ENCODE results near the gene CCDC159. TPM values are rescaled to one million over a fixed set of nuclear protein-coding genes. Genes with fewer than 3 reads are reported as not detected.

CCDC159 gene
- total and polyA plus RNA-seq, 2 of the 4 experiments (the other 2 are of a cell fraction): 4.7 to 14.0 TPM

GRCh38 chr19:11345122-11345803 is 1.1 kb upstream of the CCDC159 start:
- Histone ChIP-seq H3K56ac (ENCODE audit: extremely low read depth, insufficient read depth, low read length) (peak overlapping the region; percentile 66; the same call in 1 of the 2 replicates), H2BK120ac (ENCODE audit: low read depth, low read length) (peak overlapping the region; percentile 37; the same call in 1 of the 2 replicates), H3K9me1 (ENCODE audit: insufficient read depth, low read length) (peaks cover 5% of the 10 kb centered on the region), H3K27me3 (ENCODE audit: control insufficient read depth, insufficient read depth, low read length) (no peaks in the 10 kb centered on the region), H3K4ac (ENCODE audit: low read depth, low read length) (peak overlapping the region; percentile 70), H3K14ac (replicated peaks; ENCODE audit: low read depth, low read length) (no peak overlapping the region), H4K8ac (ENCODE audit: low read depth in 2 of 2, low read length in 2 of 2) (peak overlapping the region; percentile 55 to 89; a peak in 2 of 4 replicates), H3K9ac (ENCODE audit: low read depth, low read length) (peak overlapping the region; percentile 83), H3K9me3 (ENCODE audit: control insufficient read depth, insufficient read depth, low read length) (peaks cover 8% of the 10 kb centered on the region; the same call in 1 of the 2 replicates), H3K27ac (ENCODE audit: insufficient read depth, low read length) (peak overlapping the region; percentile 80), H2AK5ac (ENCODE audit: low read depth, low read length) (peak overlapping the region; percentile 89), H4K91ac (ENCODE audit: insufficient read depth, low read depth, low read length) (peak overlapping the region; percentile 3; the same call in 1 of the 2 replicates), H2BK20ac (ENCODE audit: low read depth, low read length) (peak overlapping the region; percentile 55; the same call in 1 of the 2 replicates), H2AK9ac (replicated peaks; ENCODE audit: low read depth, low read length, poor library complexity) (peak overlapping the region; percentile 9), H3K79me1 (ENCODE audit: low read depth in 1 of 2, low read length in 2 of 2) (peaks cover 10 to 23% of the 10 kb centered on the region in 2 experiments; a peak in 3 of 4 replicates), H3K18ac (ENCODE audit: low read depth, low read length) (no peak overlapping the region), H2AFZ (replicated peaks; ENCODE audit: low read length, poor library complexity) (peak overlapping the region; percentile 5), H3K4me3 (ENCODE audit: insufficient read depth, low read depth, low read length) (peak overlapping the region; percentile 73), H2BK5ac (ENCODE audit: low read depth, low read length, poor library complexity, severe bottlenecking) (no peak overlapping the region), H3K4me2 (ENCODE audit: low read depth, low read length) (peak overlapping the region; percentile 68), H3K36me3 (ENCODE audit: control insufficient read depth, insufficient read depth, low read length) (0 out of 2 replicates have a peak, but pooled peaks cover 1% of the 10 kb centered on the region), H4K5ac (ENCODE audit: low read depth, low read length) (no peak overlapping the region), H3K4me1 (ENCODE audit: control insufficient read depth, insufficient read depth, low read length) (peaks cover 8% of the 10 kb centered on the region), H3K23ac (ENCODE audit: low read depth, low read length) (peak overlapping the region; percentile 57; the same call in 1 of the 2 replicates), H4K20me1 (ENCODE audit: insufficient read depth, low read length) (peaks cover 9% of the 10 kb centered on the region; the same call in 1 of the 2 replicates), H2BK15ac (ENCODE audit: low read depth, low read length) (peak overlapping the region; percentile 53; the same call in 1 of the 3 replicates)
- dilution Hi-C loops (cut with HindIII; ENCODE audit: low sequenced_read_pairs, unreplicated experiment): no loop called here
- BruUV-seq (replicated peaks): no TSS peak
- ChIA-PET CTCF (interaction anchor here (1.7 kb wide), 1 partner anchor 51 kb away, joined by 4 read pairs; no protein-coding TSS in a partner anchor), POLR2A (ENCODE audit: unreplicated experiment) (no interaction called here)
- intact Hi-C loops (cut with micrococcal nuclease): no loop called here
- in situ Hi-C loops (cut with MboI; ENCODE audit: low sequenced_read_pairs): no loop called here
- ATAC-seq (ENCODE audit: low read depth) (no peak), DNase-seq (no peak)
- WGBS, 2 experiments (ENCODE audit: extremely low coverage in 2 of 2, insufficient read length in 1 of 2): 53% methylated on average over 4 of the region's 15 CpGs; no CpG with 5 or more reads in 1 of the 2 experiments
- TF ChIP-seq ELK1 (IDR thresholded peaks at IDR 0.05; ENCODE audit: borderline replicate concordance, low read depth, low read length) (no peak), MXI1 (IDR thresholded peaks at IDR 0.05; ENCODE audit: borderline replicate concordance, low read depth, low read length) (no peak), SMC3 (IDR thresholded peaks at IDR 0.05; ENCODE audit: low read depth, low read length) (no peak), MAZ (IDR thresholded peaks at IDR 0.05; ENCODE audit: borderline replicate concordance, low read depth, low read length) (no peak), RAD21 (IDR thresholded peaks at IDR 0.05; ENCODE audit: low read length) (no peak), MAFK (IDR thresholded peaks at IDR 0.05; ENCODE audit: low read depth, low read length) (no peak), POLR2A (IDR thresholded peaks at IDR 0.05; ENCODE audit: low read depth, low read length) (no peak), USF2 (IDR thresholded peaks at IDR 0.05; ENCODE audit: low read depth, low read length) (no peak), RFX5 (IDR thresholded peaks at IDR 0.05; ENCODE audit: low read depth, low read length) (no peak), BHLHE40 (IDR thresholded peaks at IDR 0.05; ENCODE audit: low read depth, low read length) (no peak), NFE2L2 (IDR thresholded peaks at IDR 0.05; ENCODE audit: low read depth, low read length) (no peak), CEBPB (IDR thresholded peaks at IDR 0.05; ENCODE audit: low read depth, low read length) (no peak), RCOR1 (IDR thresholded peaks at IDR 0.05; ENCODE audit: insufficient replicate concordance, low read length) (no peak), CHD1 (IDR thresholded peaks at IDR 0.05; ENCODE audit: low read depth, low read length) (no peak)

Measured in IMR-90 (cell line).